ENCODE data around the gene HRH4.

Gene HRH4

DNA sequence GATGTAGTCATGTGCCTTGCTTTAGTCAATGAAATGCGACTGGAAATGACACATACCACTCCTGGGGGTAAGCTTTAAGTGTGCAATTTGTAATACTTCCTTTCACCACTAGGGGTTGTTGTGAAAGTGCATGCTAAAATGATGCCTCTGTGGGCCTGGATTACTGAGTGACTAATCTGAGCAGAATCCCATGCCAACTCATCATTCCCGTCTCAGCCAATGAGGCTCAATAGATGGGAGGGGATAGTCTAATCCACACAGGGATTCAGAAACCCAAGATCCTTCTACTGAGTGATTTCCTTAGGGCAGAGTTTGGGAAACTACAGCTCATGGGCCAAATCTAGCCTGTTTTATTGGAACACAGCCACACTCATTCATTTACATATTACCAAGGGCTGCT, 54.0 kb downstream of the HRH4 start:
- no peak for DNase-seq

DNA sequence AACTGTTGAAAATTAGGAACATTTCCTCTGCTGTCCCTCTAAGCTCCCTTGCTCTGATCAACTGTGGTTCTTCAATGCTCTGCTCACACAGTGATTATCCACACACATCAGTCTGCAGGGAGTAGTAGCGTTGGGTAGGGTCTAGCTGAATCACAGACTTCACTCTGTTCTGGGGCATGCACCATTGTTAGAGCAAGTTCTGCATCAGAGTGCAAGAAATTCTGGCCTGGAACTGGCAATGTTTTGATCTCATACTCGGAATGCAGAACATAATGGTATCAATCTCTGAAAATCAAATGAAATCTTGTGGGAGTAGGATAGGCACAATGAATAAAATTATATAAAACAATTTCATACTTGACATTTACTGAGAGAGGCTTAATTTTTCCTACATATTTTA, 55.3 kb downstream of the HRH4 start:
- no peak for DNase-seq

DNA sequence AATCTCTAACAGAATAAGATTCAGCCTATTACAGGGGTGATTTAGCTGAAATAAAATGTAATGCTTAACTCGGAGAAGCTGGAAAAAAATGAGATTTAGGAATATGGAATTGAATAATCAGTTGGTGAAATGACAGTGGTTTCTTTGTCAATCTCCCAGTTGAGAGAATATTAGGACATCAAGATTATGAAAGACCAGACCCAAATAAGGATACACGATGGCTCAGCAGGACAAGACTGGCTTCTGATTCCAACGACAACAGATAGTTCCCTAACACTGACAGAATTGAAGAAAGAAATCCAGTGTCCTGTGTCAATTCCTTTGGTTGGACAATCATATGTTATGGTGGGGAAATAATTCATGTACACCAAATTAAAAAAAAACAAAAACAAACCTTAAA, 55.8 kb downstream of the HRH4 start:
- no peak for DNase-seq

DNA sequence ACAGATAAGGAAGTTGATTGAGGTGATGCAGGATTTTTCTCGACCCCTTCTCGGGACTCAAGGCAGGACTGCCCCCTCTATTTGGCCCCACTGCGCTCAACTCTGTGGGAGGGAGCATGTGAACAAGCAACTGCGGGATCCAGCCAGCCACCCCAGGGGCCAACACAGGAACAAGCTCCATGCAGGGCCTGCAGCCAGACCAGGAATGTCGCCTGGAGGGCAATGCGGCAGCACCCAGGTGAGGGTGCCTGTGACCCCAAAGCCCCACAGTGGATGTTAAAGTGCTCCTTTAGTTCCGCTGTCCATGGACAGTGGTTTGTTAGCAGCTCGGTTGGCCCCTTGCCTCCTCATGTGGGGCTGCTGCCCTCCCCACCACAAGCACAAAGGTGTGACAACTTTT, 57.1 kb downstream of the HRH4 start:
- no peak for DNase-seq

DNA sequence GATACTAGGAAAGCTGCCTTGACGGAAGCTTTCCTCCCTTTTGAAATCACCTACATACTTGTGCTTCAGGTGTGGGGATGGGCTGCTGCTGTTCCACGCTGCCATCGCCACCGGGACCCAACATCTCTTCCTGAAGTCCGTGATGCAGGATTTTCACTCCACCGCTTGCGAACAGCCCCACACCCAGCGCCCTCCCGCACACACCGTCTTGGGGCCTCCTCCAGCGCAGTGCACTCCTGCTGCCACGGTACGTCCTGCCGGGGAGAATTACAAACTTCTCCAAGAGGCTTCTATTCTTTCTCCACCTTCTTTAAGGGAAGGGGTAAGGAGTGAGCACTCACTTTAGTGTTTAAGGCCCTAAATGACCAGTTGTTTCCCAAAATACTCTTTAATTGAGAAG, 58.2 kb downstream of the HRH4 start:
- no peak for DNase-seq
